CD4-positive, alpha-beta T cell (primary cell): Measurements from ENCODE around the gene NME3. TPM values are rescaled to one million over a fixed set of nuclear protein-coding genes. Genes with fewer than 3 reads are reported as not detected.
"Not testable (repeated sequence)": the region's sequence is repeated elsewhere in the genome, so short reads cannot be mapped to it uniquely, and the experiment has no call there.

Experiments
- ATAC-seq: fragments of 200-7000 bp; cut with Tn5 transposase; one replicate; pipeline ENCODE4 v1.10.0; 2022; ENCODE audit warnings: mild to moderate bottlenecking; ENCODE audit not compliant: poor library complexity
- CTCF ChIA-PET: fragments of 350-600 bp; sonication (Branson Sonifier 250); formaldehyde crosslinking; loops from one replicate; lab custom pipeline; 2021; ENCODE audit warnings: antibody characterized with exemption, inconsistent platforms; lab: Charles Lee
- POLR2A ChIA-PET: fragments of 350-600 bp; sonication (Branson Sonifier 250); formaldehyde crosslinking; loops from one replicate; lab custom pipeline; 2021; ENCODE audit warnings: antibody characterized with exemption, inconsistent platforms; lab: Charles Lee
- DNase-seq, 14 experiments: peaks; one replicate each; pipeline ENCODE4 v3.0.0-alpha.2; 2013 to 2020; ENCODE audit warnings: mixed read lengths in 2 of 14
- H3K27ac ChIP-seq, 2 donors: one replicate each; pipeline versions ENCODE4 v1.5.1 to v1.7.0; 2013; ENCODE audit warnings: low read length in 2 of 2, low read depth in 1 of 2, mild to moderate bottlenecking in 1 of 2
- H3K27me3 ChIP-seq, 2 experiments: 1 replicate in 1 of 2; 2 replicates in 1 of 2; pipeline versions ENCODE4 v1.6.1 to v1.7.0; 2013; ENCODE audit warnings: low read length in 2 of 2, control low read depth in 1 of 2, mild to moderate bottlenecking in 1 of 2, moderate library complexity in 1 of 2; ENCODE audit not compliant: insufficient read depth in 2 of 2, control insufficient read depth in 1 of 2
- H3K36me3 ChIP-seq: one replicate; pipeline ENCODE4 v1.6.1; 2013; ENCODE audit warnings: low read length, control low read depth; ENCODE audit not compliant: insufficient read depth
- H3K4me1 ChIP-seq: one replicate; pipeline ENCODE4 v1.6.1; 2013; ENCODE audit warnings: low read length, control low read depth; ENCODE audit not compliant: insufficient read depth
- H3K4me3 ChIP-seq: one replicate; pipeline ENCODE4 v1.5.1; 2013; ENCODE audit warnings: mild to moderate bottlenecking, low read length, moderate library complexity
- H3K9me3 ChIP-seq, 2 experiments: 1 replicate in 1 of 2; 2 replicates in 1 of 2; pipeline versions ENCODE4 v1.6.1 to v1.7.0; 2013; ENCODE audit warnings: low read length in 2 of 2, mild to moderate bottlenecking in 2 of 2, control low read depth in 1 of 2, moderate library complexity in 1 of 2; ENCODE audit not compliant: control insufficient read depth in 1 of 2, insufficient read depth in 1 of 2
- H3K27ac Mint-ChIP-seq: one replicate; pipeline ENCODE4 v1.8.0; 2020; ENCODE audit warnings: mixed read lengths
- H3K27me3 Mint-ChIP-seq: one replicate; pipeline ENCODE4 v1.8.0; 2021; ENCODE audit warnings: mixed read lengths
- H3K36me3 Mint-ChIP-seq: one replicate; pipeline ENCODE4 v1.8.0; 2021; ENCODE audit warnings: low read depth, mixed read lengths
- H3K4me1 Mint-ChIP-seq: one replicate; pipeline ENCODE4 v1.8.0; 2021; ENCODE audit warnings: low read depth, mixed read lengths
- H3K4me3 Mint-ChIP-seq: one replicate; pipeline ENCODE4 v1.8.0; 2020; ENCODE audit warnings: mild to moderate bottlenecking, mixed read lengths
- H3K9me3 Mint-ChIP-seq: one replicate; pipeline ENCODE4 v1.8.0; 2020; ENCODE audit warnings: mixed read lengths
- CTCF ChIP-seq: fragments of 200-600 bp; IDR thresholded peaks from one replicate; pipeline ENCODE4 v1.8.0; 2022; ENCODE audit warnings: antibody characterized with exemption, mild to moderate bottlenecking
- intact Hi-C, 2 experiments: fragments of 100-400 bp; cut with DNase I in 1 of 2; cut with micrococcal nuclease in 1 of 2; formaldehyde crosslinking; loops; one replicate each; pipeline versions ENCODE4 v1.15.1 to v1.9.0; 2023 to 2025; cut with DNase I, micrococcal nuclease
- total RNA-seq, 174 experiments: library from RNA in 2 of 174; stranded (reverse) in 2 of 174; gene quantifications; one replicate each; pipeline ENCODE4 v1.2.3 and lab custom pipeline; 2021 to 2026

NME3 gene
- total RNA-seq, 2 experiments from 2014 or later: 46.2 to 54.2 TPM

GRCh38 chr16:1740234-1740633, 31.1 kb downstream of the NME3 start:
- Histone ChIP-seq H3K36me3 (peaks cover 25% of the 10 kb centered on the region), H3K4me3 (no peak overlapping the region), H3K9me3 (peaks cover 0 to 19% of the 10 kb centered on the region in 2 experiments), H3K4me1 (peaks cover 9% of the 10 kb centered on the region), H3K27me3 (no peaks in the 10 kb centered on the region), H3K27ac (no peak overlapping the region)
- DNase-seq (no peak), ATAC-seq (no peak)
- no peak for TF ChIP-seq CTCF
- Mint-ChIP-seq H3K27me3 (no peaks in the 10 kb centered on the region), H3K27ac (no peak overlapping the region), H3K36me3 (peaks cover 16% of the 10 kb centered on the region), H3K4me1 (no peaks in the 10 kb centered on the region), H3K4me3 (no peak overlapping the region), H3K9me3 (no peaks in the 10 kb centered on the region)
- ChIA-PET POLR2A (no interaction called here), CTCF (no interaction called here)
- intact Hi-C loops: no loop called here

- DNase-seq (no peak), ATAC-seq (peak; percentile 37)
- Mint-ChIP-seq H3K9me3 (no peaks in the 10 kb centered on the region), H3K27ac (no peak overlapping the region), H3K4me1 (no peaks in the 10 kb centered on the region), H3K4me3 (no peak overlapping the region), H3K36me3 (peaks cover 8% of the 10 kb centered on the region), H3K27me3 (no peaks in the 10 kb centered on the region)
- Histone ChIP-seq H3K4me3 (no peak overlapping the region), H3K27me3 (no peaks in the 10 kb centered on the region), H3K36me3 (peaks cover 34% of the 10 kb centered on the region), H3K27ac (no peak overlapping the region), H3K4me1 (no peaks in the 10 kb centered on the region), H3K9me3 (peaks cover 0 to 16% of the 10 kb centered on the region in 2 experiments)
- TF ChIP-seq CTCF: no peak
- ChIA-PET CTCF (no interaction called here), POLR2A (no interaction called here)
- intact Hi-C loops: no loop called here
Measured at GRCh38 chr16:1734816-1735215, 36.5 kb downstream of the NME3 start.

GRCh38 chr16:1734123-1734522, 37.2 kb downstream of the NME3 start:
- no peaks in the 10 kb centered on the region for H3K9me3 Mint-ChIP-seq
- no peak overlapping the region for H3K27ac Mint-ChIP-seq
- H3K27ac ChIP-seq: no peak overlapping the region
- ChIA-PET CTCF (no interaction called here), POLR2A (no interaction called here)
- H3K27me3 Mint-ChIP-seq: no peaks in the 10 kb centered on the region
- ATAC-seq (no peak), DNase-seq (peak in 1 of 14 experiments; percentile 16)
- TF ChIP-seq CTCF: no peak
- no peak overlapping the region for H3K4me3 Mint-ChIP-seq
- H3K36me3 Mint-ChIP-seq: peaks cover 15% of the 10 kb centered on the region
- H3K9me3 ChIP-seq: peaks cover 0 to 9% of the 10 kb centered on the region in 2 experiments
- H3K27me3 ChIP-seq: no peaks in the 10 kb centered on the region
- intact Hi-C loops: no loop called here
- no peaks in the 10 kb centered on the region for H3K4me1 Mint-ChIP-seq
- H3K36me3 ChIP-seq: peaks cover 41% of the 10 kb centered on the region
- no peaks in the 10 kb centered on the region for H3K4me1 ChIP-seq
- H3K4me3 ChIP-seq: no peak overlapping the region

- not testable (repeated sequence) for ATAC-seq
Measured at GRCh38 chr16:1732551-1732987, 38.8 kb downstream of the NME3 start.

More at GRCh38 chr16:1732551-1732987, 38.8 kb downstream of the NME3 start:
- H3K9me3 Mint-ChIP-seq, H3K4me3 ChIP-seq, H3K27ac ChIP-seq, H3K4me3 Mint-ChIP-seq, H3K4me1 Mint-ChIP-seq, intact Hi-C loops, H3K27ac Mint-ChIP-seq, DNase-seq, H3K27me3 ChIP-seq, H3K4me1 ChIP-seq, H3K27me3 Mint-ChIP-seq, H3K9me3 ChIP-seq: not testable (repeated sequence)
- POLR2A ChIA-PET: interaction anchor here (0.6 to 1.1 kb wide), 2 partner anchors 11 to 190 kb away, joined by 3 read pairs; no protein-coding TSS in a partner anchor
- H3K36me3 ChIP-seq: peaks cover 53% of the 10 kb centered on the region
- CTCF ChIA-PET: interaction anchor here (1.3 kb wide), 1 partner anchor 27 kb away, joined by 4 read pairs; the partner anchor contains the start of gene MAPK8IP3
- H3K36me3 Mint-ChIP-seq: peaks cover 24% of the 10 kb centered on the region
